ENCODE data around the gene VGLL4.
A peak's percentile ranks its signal among the peaks of the same experiment; 100 is the strongest.

The VGLL4 gene

DNA sequence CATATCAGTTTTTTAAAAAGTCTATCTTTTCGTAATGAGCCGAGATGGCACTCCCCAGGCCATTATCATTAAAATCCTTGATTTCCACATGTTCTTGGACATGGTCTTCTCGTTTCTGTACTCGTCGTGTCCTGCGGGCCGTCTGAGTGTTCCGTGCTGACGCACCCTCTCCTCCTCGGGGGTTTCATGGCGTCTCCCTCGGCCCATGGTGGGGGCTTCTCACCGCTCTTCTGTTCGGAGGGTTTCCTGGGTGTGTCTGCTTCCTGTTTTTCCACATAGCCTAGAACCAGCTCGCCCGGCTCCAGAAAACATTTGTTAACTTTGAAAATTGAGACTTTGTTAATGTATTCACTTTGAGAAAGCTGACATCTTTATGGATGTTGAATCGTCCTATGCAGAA lies 92.7 kb downstream of the VGLL4 start:
- DNase-seq (ENCODE audit: low read depth in 2 of 2): no peak

DNA sequence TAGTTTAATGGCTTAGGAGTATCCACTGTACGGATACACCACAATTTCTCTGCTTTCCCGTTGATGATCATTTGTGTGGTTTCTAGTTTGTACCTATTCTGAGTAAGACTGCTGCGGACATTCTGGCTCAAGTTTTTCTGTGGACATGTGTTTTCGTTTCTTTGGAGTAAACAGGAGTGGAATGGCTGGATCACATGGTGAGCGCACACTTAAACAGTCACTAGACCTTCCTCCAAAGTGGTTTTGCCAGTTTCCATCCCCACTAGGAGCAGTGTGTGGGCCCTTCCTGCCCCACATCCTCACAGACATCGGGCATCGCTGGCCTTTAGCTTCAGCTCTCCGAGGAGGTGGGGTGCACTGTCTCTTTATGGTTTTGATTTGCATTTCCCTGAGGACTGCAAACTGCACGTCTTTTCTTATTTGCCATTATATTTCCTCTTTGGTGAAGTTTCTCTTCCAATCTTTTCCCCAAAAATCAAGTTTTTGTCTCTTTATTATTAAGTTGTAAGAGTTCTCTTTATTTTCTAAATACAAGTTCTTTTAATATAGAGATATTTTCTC lies 94.1 kb downstream of the VGLL4 start:
- no peak for DNase-seq (ENCODE audit: low read depth in 2 of 2)

DNA sequence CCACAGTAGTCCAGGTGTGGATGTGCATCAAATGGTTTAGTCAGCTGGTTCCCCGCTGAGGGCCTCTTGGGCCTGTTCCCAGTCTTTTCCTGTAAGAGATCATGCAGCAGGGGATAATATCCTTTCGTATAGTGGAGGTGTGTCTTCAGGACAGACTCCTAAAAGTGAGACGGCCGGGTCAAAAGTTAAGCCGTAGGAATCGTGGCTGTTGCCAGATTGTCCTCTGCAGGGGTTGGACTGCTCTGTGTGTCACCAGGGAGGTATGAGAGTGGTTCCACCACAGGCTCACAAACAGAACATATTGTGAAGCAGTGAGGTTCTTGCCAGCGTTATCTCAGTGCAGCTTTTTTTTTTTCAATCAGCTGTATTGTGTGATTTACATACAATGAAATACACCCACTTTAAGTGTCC lies 95.0 kb downstream of the VGLL4 start:
- DNase-seq (ENCODE audit: low read depth in 2 of 2): peak; percentile 44 to 54

DNA sequence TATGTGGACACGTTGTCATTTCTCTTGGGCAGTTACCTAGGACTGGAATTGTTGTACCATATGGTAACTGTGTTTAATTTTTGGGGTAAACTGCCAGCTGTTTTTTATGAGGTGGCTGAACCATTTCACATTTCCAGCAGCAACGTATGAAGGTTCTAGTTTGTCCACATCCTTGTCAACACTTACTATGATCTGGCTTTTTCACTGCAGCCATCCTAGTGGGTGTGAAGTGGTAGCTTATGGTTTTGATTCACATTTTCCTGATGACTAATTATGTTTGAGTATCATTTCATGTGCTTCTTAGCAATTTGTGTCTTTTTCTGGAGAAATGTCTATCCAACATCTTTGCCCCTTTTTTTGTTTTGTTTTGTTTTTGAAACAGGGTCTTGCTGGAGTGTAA lies 96.2 kb downstream of the VGLL4 start:
- no peak for DNase-seq (ENCODE audit: low read depth in 2 of 2)

DNA sequence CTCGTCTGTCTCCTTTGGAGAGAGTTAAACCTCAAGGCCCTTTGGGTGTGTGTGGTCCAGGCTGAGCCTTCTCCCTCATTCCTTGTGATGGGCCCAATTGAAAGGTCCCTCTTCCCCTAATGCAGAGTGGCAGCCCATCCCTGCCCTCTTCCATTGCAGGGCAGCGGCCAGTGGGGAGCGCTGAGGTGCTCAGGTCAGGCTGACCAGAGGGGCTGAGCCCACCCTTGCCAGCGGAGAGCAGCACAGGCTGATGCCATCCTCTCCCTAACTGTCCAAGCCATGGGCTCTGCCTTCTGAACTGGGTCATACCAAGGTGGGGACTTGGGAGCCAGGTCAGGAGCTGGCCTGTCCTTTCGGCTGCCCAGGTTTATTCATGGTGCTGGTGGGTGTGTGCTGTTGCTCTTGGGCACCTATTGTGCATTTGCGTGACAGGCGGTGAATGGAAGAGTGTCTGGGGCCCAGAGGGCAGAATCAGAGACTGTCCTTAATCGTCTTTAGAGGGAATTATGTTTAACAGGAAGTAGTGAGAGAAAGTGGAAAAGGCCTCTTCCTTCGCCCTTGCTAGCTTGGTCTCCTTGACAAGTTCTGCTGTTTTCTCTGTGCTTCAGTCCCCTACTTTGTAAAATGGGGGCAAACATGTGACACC lies 96.9 kb downstream of the VGLL4 start:
- DNase-seq (ENCODE audit: low read depth in 2 of 2): no peak

DNA sequence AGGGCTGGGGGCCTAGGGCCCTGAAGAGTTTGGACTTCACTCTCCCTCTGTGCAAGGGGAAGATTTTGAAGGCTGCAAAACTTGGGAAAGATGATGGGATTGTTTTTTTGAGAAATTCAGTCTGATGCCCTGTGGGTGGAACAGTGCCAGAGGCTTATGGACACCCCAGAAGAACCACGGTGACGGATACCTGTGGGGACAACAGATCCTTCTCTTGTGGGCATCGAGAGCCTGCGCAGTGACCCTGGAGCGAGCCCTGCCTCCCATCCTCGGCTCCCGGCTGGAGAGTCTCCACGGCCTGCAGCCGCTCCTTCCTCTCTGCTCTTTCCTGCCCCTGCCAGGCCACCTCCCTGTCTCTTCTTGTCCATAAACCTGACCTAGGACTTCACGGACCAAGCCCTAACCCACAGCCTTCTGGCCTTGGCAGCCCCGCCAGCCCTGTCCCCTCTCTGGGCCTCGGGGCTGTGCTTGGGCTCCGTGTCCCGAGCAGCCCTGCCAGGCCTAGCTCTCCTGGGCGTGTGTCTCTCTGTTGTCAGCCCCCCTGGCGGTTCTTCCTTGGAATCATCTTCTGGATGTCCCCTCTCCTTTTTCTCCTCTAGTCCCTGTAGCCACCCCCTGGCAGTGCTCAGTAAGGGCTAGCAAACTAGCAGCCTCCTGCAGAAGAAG lies 98.4 kb downstream of the VGLL4 start:
- DNase-seq (ENCODE audit: low read depth in 2 of 2): no peak

DNA sequence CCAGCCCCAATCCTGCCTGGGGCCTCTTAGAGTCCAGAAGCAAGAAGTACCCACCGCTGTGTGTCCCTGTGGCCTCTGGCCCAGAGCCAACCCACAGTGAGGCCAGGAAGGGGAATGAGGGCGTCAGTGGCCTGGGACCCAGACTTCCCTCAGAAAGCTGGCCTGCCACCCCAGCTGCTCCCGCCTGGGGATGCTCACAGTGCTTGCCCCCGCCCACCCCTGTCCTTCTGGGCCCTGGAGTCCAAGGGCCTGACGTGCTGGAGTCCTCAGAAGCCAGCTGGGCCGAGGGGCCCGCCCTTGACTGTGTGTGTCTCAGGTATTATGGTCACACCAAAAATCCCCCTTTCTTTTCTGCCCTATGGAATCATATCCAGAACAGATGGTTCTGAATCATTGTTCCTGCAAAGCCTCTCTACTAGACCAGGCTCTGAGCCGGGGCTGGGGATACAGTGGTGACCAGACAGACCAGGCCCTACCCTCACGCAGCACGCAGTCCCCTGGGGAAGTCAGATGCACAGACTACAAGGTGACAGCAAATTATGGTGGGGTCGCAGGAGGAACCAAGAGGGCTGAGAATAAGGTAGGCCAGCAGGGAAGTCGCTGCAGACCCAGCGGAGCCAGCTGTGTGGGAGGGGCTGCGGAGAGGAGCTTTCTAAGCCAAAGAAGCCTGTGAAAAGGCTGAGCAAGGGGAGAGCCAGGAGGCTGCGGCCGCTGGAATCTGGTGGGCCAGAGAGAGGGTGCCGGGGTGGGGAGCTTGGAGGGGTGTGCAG lies 99.1 kb downstream of the VGLL4 start:
- DNase-seq (ENCODE audit: low read depth in 2 of 2): no peak

DNA sequence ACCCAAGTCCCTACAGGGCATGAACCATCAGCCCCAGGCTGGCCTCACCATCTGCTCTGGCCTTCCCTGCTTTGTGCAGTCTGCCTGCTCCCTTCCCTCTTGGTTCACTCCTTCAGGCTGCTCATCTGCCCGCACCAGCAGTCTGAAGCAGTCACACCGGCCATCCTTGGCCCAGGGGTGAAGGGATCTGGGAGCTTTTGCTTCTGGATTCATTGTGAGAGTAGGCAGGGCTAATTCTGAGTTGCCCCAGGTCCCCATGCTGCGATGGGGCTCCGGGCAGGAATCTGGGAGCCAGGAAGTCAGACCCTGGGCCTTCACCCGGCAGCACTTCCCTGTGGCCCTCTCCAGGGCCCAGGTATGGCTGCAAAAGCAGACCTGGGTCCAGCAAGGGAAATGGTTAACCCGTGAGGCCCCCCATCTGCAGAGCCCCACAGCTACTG lies 99.7 kb downstream of the VGLL4 start:
- no peak for DNase-seq (ENCODE audit: low read depth in 2 of 2)

DNA sequence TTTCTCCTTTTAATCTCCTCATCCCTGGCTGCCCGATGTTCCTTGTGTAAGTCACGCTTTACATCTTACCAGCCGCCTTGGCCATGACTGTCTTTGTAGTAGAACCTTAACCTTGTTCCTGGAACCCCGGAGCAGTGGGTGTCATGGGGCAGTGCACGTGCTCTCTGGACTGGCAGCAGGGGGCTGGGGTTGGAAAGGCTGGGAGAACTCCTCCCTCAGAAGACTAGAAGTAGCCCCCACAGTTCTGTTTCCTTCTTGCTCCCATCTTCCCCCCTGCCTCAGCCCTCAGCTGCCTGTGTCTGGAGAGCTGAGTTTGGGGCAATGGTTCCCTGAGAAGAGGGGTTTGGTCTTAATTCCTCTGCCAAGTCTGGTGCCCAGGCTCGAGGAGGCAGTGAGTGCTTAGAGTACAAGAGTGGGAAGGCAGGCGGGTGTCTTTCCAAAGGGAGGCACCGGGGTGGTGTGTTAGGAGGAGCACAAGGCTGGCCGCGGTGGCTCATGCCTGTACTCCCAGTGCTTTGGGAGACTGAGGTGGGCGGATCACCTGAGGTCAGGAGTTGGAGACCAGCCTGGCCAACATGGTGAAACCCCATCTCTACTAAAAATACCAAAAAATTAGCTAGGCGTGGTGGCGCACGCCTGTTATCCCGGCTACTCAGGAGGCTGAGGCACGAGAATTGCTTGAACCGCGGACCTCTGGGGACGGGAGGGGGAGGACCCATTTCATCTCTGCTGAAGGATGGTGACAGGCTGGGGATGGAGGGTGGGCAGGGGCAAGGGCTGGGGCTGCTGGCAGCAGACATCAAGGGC lies 100.4 kb downstream of the VGLL4 start:
- no peak for DNase-seq (ENCODE audit: low read depth in 2 of 2)

DNA sequence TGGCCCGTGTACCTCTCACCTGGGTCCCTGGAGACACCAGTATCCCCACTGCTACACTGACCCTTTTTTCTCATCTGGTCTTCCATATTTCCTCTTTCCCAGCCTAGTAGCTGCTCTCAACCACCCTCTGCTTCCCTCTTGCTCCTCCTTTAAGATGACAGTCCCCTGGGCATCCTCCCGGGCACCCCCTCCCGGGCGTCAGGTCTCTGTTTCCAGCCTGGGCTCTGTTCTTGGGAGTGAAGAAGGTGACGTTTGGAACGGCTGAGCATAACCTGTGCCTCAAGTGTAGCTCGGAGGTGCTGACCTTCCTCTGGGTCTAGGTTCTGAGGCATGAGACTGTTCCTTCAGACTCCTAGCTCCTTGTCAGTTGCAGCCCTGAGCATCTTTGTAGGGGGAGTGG lies 101.2 kb downstream of the VGLL4 start:
- no peak for DNase-seq (ENCODE audit: low read depth in 2 of 2)

DNA sequence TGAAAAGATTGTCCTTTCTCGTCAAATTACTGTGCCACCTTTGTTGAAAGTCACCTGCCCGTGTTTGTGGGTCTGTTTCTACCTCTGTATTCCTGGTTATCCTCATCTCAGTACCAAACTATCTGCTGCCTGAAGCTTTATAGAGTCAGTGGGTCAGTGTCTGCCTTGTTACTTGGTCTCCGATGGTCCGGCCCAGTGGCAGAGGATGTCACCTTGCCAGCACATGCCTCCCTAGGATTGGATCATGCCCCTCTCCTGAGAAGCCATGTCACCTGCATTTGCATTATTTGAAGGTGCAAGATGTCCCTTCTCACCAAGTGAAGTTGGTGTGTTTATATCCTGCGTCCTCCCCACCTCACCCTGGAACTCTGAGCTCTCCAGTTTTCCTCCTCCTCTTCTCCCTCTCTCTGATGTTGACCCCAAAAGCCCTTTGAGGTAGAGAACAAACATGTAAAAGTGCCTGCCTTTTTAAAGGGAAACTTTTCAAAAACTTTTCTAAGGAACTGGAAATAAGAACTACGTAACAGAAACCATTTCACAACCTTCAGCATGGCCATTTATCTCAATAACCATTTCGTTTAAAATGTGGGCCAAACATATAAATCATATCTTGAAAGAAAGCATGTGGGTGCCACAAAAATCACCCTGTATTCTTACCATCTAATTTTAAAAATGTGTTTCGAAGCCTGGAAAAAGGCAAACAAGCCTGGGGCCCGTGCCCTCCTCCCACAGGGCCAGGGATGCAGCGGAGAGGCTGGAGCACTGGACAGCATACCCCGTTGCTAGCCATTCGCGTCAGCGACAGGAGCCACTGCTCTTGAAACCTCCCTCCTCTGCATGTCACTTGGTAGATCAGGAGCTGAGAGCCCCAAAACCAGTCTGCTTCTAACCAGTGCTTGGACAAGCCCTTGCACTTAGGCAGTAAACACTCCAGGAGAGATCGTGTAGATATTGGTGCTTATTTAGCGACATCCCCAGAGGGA lies 102.1 kb downstream of the VGLL4 start:
- no peak for DNase-seq (ENCODE audit: low read depth in 2 of 2)

DNA sequence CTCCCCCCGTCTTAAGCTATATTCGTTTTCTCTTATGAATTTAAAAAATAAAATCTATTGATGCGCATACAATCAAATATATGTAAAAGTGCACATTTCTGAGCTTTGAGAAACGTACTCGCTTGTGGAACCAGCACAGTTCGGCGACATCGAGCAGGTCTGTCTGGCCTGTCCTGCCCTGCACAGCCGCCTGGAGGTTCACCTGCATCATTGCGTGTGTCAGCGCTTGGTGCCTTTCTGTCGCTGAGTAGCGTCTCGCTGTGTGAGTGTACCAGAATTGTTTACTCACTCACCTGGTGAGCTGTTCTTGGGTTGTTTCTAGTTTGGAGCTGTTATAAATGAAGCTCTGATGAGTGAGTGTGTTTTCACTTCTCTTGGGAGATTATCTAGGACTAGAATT lies 104.0 kb downstream of the VGLL4 start:
- no peak for DNase-seq (ENCODE audit: low read depth in 2 of 2)

DNA sequence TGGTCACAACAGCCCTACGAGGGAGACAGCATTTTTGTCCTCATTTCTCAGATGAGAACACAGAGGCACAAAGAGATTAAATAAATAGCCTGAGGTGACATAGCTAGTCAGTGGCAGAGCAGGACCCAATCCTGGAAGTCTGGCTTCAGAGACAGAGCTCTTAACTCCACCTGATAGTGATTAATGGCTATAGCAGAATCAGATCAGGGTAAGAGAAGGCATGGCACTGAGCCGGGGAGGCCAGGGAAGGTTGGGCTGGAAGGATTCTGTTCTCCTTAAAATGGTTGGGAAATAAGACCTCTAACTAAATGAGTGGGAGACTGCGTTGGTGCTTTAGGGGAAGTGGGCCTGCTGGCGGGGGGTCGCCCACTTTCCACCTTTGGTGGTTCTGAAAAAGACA lies 104.5 kb downstream of the VGLL4 start:
- DNase-seq (ENCODE audit: low read depth in 2 of 2): no peak

DNA sequence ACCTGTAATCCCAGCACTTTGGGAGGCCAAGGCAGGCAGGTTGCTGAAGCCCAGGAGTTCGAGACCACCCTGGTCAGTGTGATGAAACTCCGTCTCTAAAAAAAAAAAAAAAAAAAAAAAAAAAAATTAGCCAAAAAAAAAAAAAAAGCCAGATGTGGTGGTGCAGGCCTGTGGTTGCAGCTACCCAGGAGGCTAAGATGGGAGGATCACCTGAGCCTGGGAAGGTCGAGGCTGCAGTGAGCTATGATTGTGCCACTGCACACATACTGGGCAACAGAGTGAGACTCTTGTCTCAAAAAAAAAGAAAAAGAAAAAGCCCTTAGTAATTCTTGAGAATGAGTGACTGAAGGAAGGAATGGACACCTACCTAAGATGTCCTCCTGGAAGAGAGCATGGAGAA lies 105.1 kb downstream of the VGLL4 start:
- DNase-seq (ENCODE audit: low read depth in 2 of 2): no peak

DNA sequence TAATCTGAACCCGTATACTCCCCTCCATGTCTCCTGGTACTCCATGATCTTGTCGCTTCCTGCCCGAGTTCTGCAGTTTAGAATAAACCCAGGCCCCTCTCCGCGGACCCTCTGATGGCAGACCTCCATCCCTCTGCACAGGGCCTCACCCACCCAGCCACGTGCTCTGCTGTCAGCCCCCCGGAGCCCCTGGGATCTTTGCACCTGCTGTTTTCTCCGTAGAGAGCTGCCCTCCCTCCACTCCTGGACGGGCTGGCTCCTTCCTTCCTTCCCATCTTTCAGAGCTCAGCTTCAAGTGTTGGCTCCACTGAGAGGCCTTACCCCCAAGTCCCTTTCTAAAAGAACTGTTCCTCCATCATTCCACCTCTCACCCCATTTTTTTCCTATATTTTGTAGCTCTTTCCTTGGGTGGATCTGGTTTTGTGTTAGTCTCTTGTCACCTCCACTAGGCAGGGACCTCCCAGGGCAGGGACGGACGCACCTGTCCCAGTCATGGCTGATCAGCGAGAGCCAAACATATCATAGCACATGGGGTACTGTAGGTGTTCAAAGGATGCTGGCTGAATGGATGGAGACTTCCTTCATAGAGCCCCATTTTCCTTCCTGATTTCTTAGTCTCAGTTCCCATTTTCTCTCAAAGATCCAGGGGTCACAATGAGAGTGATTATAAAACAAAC lies 106.6 kb downstream of the VGLL4 start:
- DNase-seq (ENCODE audit: low read depth in 2 of 2): no peak

DNA sequence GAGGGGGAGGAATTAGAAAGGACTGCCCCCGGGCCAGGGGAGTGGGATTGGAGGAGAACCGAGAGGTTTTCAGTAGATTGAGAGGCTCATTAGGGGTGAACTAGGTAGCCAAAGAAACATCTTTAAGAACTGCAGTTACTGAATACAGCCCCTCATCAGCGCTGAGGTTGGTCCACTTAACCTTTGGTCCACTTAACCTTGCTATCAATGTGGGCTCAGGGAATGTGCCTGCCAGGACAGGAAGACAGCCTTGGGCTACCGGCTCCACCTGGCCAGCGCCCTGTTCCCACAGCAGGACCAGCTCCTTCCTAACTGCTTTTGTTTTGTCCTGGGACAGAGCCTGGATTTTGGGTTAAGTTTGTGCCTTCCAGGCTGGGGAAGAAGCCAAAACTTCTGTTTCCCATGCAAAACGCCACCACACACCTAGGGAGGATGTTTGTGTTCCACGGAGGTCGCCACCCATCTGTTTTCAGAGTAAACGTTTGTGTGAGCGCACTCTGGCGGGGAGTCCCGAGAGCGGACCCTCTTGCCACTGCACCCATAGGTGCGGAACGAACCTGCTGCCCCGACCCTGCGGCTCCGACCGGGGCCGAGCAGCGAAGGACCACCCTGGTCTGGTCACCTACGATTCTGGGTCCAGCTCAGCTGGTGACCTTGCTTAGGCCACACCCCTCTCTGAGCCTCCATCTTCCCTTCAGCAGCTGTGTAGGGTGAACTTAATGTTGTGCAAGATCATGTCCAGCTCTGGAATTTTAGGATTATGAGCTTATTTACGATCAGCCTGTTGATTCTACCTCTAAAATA lies 107.4 kb downstream of the VGLL4 start:
- DNase-seq (ENCODE audit: low read depth in 2 of 2): no peak

DNA sequence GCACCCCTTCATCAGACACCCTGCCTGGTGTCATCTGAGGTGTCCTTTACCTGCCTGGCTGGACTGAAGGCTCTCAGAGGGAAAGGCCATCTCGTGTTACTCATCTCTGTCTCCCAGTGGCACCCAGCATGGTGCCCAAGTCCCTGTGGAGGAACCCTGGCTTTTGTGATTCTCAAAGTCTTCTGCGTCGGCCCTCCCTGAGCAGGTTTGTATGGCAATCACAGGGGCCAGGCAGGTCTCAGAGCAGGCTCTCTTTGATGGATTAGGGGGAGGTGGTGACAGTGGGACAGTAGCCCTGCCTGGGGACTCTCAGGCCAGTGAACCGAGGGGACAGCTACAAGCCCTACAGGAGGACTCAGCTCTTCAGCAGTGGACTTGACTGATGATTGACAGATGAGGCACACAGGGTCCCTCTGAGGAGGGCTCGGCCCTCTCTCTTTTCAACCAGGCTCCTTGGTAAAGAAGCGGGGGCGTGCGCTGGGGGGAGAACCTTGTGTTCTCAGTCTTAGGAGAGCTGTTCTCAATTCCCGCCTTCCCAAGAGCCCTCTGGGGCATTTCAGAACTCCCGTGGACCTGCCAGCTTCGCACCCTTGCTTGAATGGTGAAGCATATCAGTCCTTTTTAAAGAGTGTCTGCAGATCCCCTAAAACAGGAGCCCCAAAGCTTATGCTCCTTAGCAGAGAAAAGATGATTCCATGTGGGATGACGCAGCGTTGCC lies 108.3 kb downstream of the VGLL4 start:
- no peak for DNase-seq (ENCODE audit: low read depth in 2 of 2)

DNA sequence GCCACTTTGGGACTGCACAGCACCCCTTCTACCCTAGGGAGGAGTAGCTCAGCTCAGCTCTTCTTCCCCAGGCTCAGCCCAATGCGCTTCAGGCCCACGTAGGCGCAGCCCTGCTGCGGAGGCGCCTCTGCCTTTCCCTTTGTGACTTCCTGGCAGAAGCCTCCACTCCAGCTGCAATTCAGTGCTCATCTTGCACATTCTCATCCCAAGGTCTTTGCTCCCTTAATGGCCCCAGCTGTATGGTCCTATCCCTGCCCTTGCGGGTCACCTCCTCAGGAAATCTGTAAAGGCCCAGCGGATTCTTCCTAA lies 109.0 kb downstream of the VGLL4 start:
- DNase-seq (ENCODE audit: low read depth in 2 of 2): no peak

Measured in fibroblast of skin of left quadriceps (primary cell).